HL-60 (cell line): ENCODE measurements around the gene ANKH.

Experiments
- DNase-seq, 2 experiments: peaks; one replicate each; pipeline ENCODE4 v3.0.0-alpha.2; 2010 to 2020; ENCODE audit warnings: low read depth in 1 of 2, low spot score in 1 of 2
- H3K27ac ChIP-seq: fragments of 250-450 bp; sonication (Bioruptor Pico); replicated peaks from 2 replicates; pipeline ENCODE4 v1.5.1; 2020; ENCODE audit warnings: mild to moderate bottlenecking, moderate library complexity
- H3K27me3 ChIP-seq: fragments of 250-450 bp; sonication (Bioruptor Pico); 2 replicates; pipeline ENCODE4 v1.5.1; 2021; ENCODE audit warnings: mild to moderate bottlenecking, moderate library complexity; ENCODE audit not compliant: insufficient read depth, poor library complexity, severe bottlenecking
- H3K4me3 ChIP-seq: replicated peaks from 2 replicates; pipeline ENCODE4 v1.5.1; 2011; ENCODE audit warnings: mild to moderate bottlenecking, control low read depth, low read length; ENCODE audit not compliant: insufficient read depth
- GABPA ChIP-seq: IDR thresholded peaks from 2 replicates; pipeline ENCODE4 v1.6.1; 2012; ENCODE audit warnings: low read depth
- POLR2AphosphoS5 ChIP-seq: IDR thresholded peaks from 2 replicates; pipeline ENCODE4 v1.6.1; 2012; ENCODE audit warnings: low read depth
- REST ChIP-seq: IDR thresholded peaks from 2 replicates; pipeline ENCODE4 v1.6.1; 2012; ENCODE audit warnings: low read depth; ENCODE audit not compliant: insufficient replicate concordance
- SPI1 ChIP-seq: IDR thresholded peaks from 2 replicates; pipeline ENCODE4 v1.6.1; 2012; ENCODE audit warnings: low read depth, mild to moderate bottlenecking, borderline replicate concordance
- TF ChIP-seq, protein P1 (sequence below): IDR thresholded peaks from one replicate; pipeline ENCODE4 v1.5.1; 2011; ENCODE audit warnings: low read length, control low read depth, inconsistent platforms; ENCODE audit not compliant: insufficient read depth

ANKH gene

GRCh38 chr5:14672484-14673394 is 198.8 kb downstream of the ANKH start:
- Histone ChIP-seq H3K4me3 (no peak overlapping the region), H3K27me3 (no peaks in the 10 kb centered on the region), H3K27ac (no peak overlapping the region)
- no peak for DNase-seq
- no peak for TF ChIP-seq REST
- TF ChIP-seq GABPA, result no peak
- TF ChIP-seq SPI1, result no peak
- TF ChIP-seq, protein P1, sequence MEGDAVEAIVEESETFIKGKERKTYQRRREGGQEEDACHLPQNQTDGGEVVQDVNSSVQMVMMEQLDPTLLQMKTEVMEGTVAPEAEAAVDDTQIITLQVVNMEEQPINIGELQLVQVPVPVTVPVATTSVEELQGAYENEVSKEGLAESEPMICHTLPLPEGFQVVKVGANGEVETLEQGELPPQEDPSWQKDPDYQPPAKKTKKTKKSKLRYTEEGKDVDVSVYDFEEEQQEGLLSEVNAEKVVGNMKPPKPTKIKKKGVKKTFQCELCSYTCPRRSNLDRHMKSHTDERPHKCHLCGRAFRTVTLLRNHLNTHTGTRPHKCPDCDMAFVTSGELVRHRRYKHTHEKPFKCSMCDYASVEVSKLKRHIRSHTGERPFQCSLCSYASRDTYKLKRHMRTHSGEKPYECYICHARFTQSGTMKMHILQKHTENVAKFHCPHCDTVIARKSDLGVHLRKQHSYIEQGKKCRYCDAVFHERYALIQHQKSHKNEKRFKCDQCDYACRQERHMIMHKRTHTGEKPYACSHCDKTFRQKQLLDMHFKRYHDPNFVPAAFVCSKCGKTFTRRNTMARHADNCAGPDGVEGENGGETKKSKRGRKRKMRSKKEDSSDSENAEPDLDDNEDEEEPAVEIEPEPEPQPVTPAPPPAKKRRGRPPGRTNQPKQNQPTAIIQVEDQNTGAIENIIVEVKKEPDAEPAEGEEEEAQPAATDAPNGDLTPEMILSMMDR, result no peak

DNA sequence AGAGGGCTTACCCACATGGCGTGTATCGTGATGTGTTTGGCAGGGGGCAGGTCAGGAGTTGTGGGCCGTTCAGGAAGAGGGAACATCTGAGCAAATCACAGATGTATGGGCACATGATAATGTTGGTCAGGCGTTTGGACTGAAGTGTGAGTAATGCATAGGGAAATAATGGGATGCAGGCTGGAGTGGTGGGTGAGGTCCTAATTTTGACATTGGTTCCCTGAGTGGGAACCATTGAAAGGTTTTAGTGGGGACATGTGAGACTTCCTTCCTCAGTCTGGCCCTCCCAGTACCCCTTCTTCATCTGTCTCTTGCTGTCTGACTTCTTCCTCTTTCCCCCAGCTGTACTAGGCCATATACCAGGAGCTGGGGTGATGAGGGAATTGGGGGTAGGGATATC is 199.5 kb downstream of the ANKH start:
- TF ChIP-seq SPI1 (peak; percentile 41; the same call in 1 of the 2 replicates), GABPA (no peak)
- H3K4me3 ChIP-seq, result no peak overlapping the region
- no peaks in the 10 kb centered on the region for H3K27me3 ChIP-seq
- H3K27ac ChIP-seq, result no peak overlapping the region
- DNase-seq, result peak in 1 of 2 experiments; percentile 31

DNA sequence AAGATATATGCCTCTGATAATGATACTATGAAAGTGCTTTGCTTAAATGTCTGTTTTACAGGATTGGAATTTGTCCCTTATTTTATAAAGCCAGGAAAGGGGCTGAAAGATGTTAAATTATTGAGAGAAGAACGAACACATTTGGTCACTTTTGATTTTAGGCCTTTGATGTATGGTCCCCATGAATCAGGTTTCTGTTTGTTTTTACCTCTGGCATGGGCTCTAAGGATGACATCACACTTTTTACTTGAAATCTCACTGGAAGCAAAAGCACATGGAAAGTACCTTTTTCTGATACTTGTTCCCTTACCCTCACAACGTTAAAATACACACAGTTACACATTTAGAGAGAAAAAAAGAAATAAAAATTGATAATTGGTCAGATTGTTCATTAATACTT is 200.2 kb downstream of the ANKH start:
- Histone ChIP-seq H3K27me3 (no peaks in the 10 kb centered on the region), H3K4me3 (no peak overlapping the region), H3K27ac (no peak overlapping the region)
- TF ChIP-seq SPI1, result no peak
- TF ChIP-seq POLR2AphosphoS5, result no peak
- TF ChIP-seq, protein P1, result no peak
- TF ChIP-seq GABPA, result no peak
- TF ChIP-seq REST, result no peak
- DNase-seq, result no peak

GRCh38 chr5:14669975-14670374 is 201.6 kb downstream of the ANKH start:
- TF ChIP-seq REST (no peak), POLR2AphosphoS5 (no peak), GABPA (no peak), SPI1 (no peak)
- TF ChIP-seq, protein P1, result no peak
- Histone ChIP-seq H3K27me3 (no peaks in the 10 kb centered on the region), H3K27ac (no peak overlapping the region), H3K4me3 (no peak overlapping the region)
- no peak for DNase-seq
